ENCODE measurements around the gene CARTPT.
A peak's percentile ranks its signal among the peaks of the same experiment; 100 is the strongest.

- TF ChIP-seq CTCF (IDR thresholded peaks at IDR 0.05; ENCODE audit: poor library complexity): peak; percentile 12
- TF ChIP-seq EZH2 (IDR thresholded peaks at IDR 0.05; ENCODE audit: borderline replicate concordance): no peak
These were observed 21.1 kb upstream of the CARTPT start for GRCh38 chr5:71697967-71698366.

All from hepatocyte (in vitro differentiated cells).